ENCODE results near the gene IRF4. TPM values are rescaled to one million over a fixed set of nuclear protein-coding genes. Genes with fewer than 3 reads are reported as not detected.

The IRF4 gene
- total and polyA plus RNA-seq, 2 donors (not counting 1 experiment from before 2014, with no cell fraction given), result 75.7 to 142 TPM

- peak overlapping the region; percentile 43 for H3K4me2 ChIP-seq (replicated peaks; ENCODE audit: low read depth, low read length, poor library complexity, severe bottlenecking)
- peaks cover 24 to 42% of the 10 kb centered on the region in 2 donors for H3K4me1 ChIP-seq (ENCODE audit: control insufficient read depth in 2 of 2, insufficient read depth in 2 of 2, low read length in 2 of 2)
- H3K9me3 Mint-ChIP-seq (ENCODE audit: insufficient read depth), result no peaks in the 10 kb centered on the region
- no peak overlapping the region for H3K27ac ChIP-seq (ENCODE audit: low read length in 2 of 2)
- H3K79me2 ChIP-seq (ENCODE audit: control insufficient read depth, insufficient read depth, low read length), result no peaks in the 10 kb centered on the region
- intact Hi-C loops (cut with micrococcal nuclease), result no loop called here
- H3K9me3 ChIP-seq (ENCODE audit: control extremely low read depth in 1 of 3, control insufficient read depth in 2 of 3, insufficient read depth in 1 of 3, low read length in 2 of 3), result peaks cover 0 to 20% (median 0%) of the 10 kb centered on the region in 3 donors
- no peaks in the 10 kb centered on the region for H4K20me1 ChIP-seq (ENCODE audit: control insufficient read depth, insufficient read depth, low read length, poor library complexity, severe bottlenecking)
- peaks cover 57% of the 10 kb centered on the region for H3K4me1 Mint-ChIP-seq
- no peak overlapping the region for H3K4me3 ChIP-seq (ENCODE audit: control extremely low read depth in 1 of 5, extremely low read depth in 1 of 5, insufficient read depth in 1 of 5, low read depth in 2 of 5, low read length in 4 of 5)
- 34% methylated on average over 11 of the region's 11 CpGs for WGBS (ENCODE audit: insufficient coverage)
- peak overlapping the region; percentile 64 for H3K4me3 Mint-ChIP-seq
- TF ChIP-seq EZH2 (IDR thresholded peaks at IDR 0.05; ENCODE audit: borderline replicate concordance, insufficient read depth, low read depth, low read length, poor library complexity, severe bottlenecking) (no peak), CTCF (IDR thresholded peaks at IDR 0.05) (no peak)
- peaks cover 11% of the 10 kb centered on the region for H3K27me3 Mint-ChIP-seq
- peak overlapping the region; percentile 55 for H3K27ac Mint-ChIP-seq
- DNase-seq (no peak), ATAC-seq (ENCODE audit: low read depth) (peak; percentile 58)
- no peak overlapping the region for H3K9ac ChIP-seq (ENCODE audit: low read length)
- H2AFZ ChIP-seq (ENCODE audit: insufficient read depth, low read depth, low read length, poor library complexity, severe bottlenecking), result no peak overlapping the region
- CTCF ChIA-PET, result interaction anchor here (0.5 to 1.5 kb wide), 8 partner anchors 15 to 228 kb away, joined by 3 to 4 read pairs (median 3); no protein-coding TSS in a partner anchor
- H3K36me3 ChIP-seq (replicated peaks in 1 of 2; ENCODE audit: control extremely low read depth in 1 of 2, control insufficient read depth in 1 of 2, extremely low read depth in 1 of 2, insufficient read depth in 2 of 2, low read length in 1 of 2), result no peaks in the 10 kb centered on the region
- POLR2A ChIA-PET, result interaction anchor here (0.6 to 1.3 kb wide), 3 partner anchors 16 to 181 kb away, joined by 3 to 10 read pairs (median 3); no protein-coding TSS in a partner anchor
- H3K27me3 ChIP-seq (replicated peaks in 1 of 4; ENCODE audit: control extremely low read depth in 1 of 4, control insufficient read depth in 3 of 4, insufficient read depth in 4 of 4, low read length in 3 of 4), result no peaks in the 10 kb centered on the region
Observed at GRCh38 chr6:364609-365540, 26.7 kb upstream of the IRF4 start.

GRCh38 chr6:365835-366234 lies 25.7 kb upstream of the IRF4 start:
- ATAC-seq (ENCODE audit: low read depth) (peak; percentile 24), DNase-seq (peak; percentile 51)
- Histone ChIP-seq H3K4me3 (ENCODE audit: control extremely low read depth in 1 of 5, extremely low read depth in 1 of 5, insufficient read depth in 1 of 5, low read depth in 2 of 5, low read length in 4 of 5) (peak overlapping the region in 1 of 5 experiments; percentile 5), H3K9me3 (ENCODE audit: control extremely low read depth in 1 of 3, control insufficient read depth in 2 of 3, insufficient read depth in 1 of 3, low read length in 2 of 3) (peaks cover 0 to 27% (median 0%) of the 10 kb centered on the region in 3 donors), H4K20me1 (ENCODE audit: control insufficient read depth, insufficient read depth, low read length, poor library complexity, severe bottlenecking) (no peaks in the 10 kb centered on the region), H3K4me1 (ENCODE audit: control insufficient read depth in 2 of 2, insufficient read depth in 2 of 2, low read length in 2 of 2) (peaks cover 20 to 32% of the 10 kb centered on the region in 2 donors), H3K4me2 (replicated peaks; ENCODE audit: low read depth, low read length, poor library complexity, severe bottlenecking) (peak overlapping the region; percentile 38), H3K9ac (ENCODE audit: low read length) (no peak overlapping the region), H3K36me3 (replicated peaks in 1 of 2; ENCODE audit: control extremely low read depth in 1 of 2, control insufficient read depth in 1 of 2, extremely low read depth in 1 of 2, insufficient read depth in 2 of 2, low read length in 1 of 2) (no peaks in the 10 kb centered on the region), H3K27me3 (replicated peaks in 1 of 4; ENCODE audit: control extremely low read depth in 1 of 4, control insufficient read depth in 3 of 4, insufficient read depth in 4 of 4, low read length in 3 of 4) (no peaks in the 10 kb centered on the region), H3K27ac (ENCODE audit: low read length in 2 of 2) (no peak overlapping the region), H2AFZ (ENCODE audit: insufficient read depth, low read depth, low read length, poor library complexity, severe bottlenecking) (no peak overlapping the region), H3K79me2 (ENCODE audit: control insufficient read depth, insufficient read depth, low read length) (no peaks in the 10 kb centered on the region)
- Mint-ChIP-seq H3K9me3 (ENCODE audit: insufficient read depth) (no peaks in the 10 kb centered on the region), H3K4me1 (peaks cover 48% of the 10 kb centered on the region), H3K27me3 (peaks cover 14% of the 10 kb centered on the region), H3K4me3 (peak overlapping the region; percentile 32), H3K27ac (no peak overlapping the region)
- WGBS (ENCODE audit: insufficient coverage), result 69% methylated on average over 6 of the region's 6 CpGs
- intact Hi-C loops (cut with micrococcal nuclease), result no loop called here
- POLR2A ChIA-PET, result no interaction called here
- CTCF ChIA-PET, result interaction anchor here (0.6 kb wide), 1 partner anchor 72 kb away, joined by 3 read pairs; no protein-coding TSS in a partner anchor
- TF ChIP-seq EZH2 (IDR thresholded peaks at IDR 0.05; ENCODE audit: borderline replicate concordance, insufficient read depth, low read depth, low read length, poor library complexity, severe bottlenecking) (no peak), CTCF (IDR thresholded peaks at IDR 0.05) (no peak)

Measured in B cell (primary cell).